KBM-7 (cell line): Measurements from ENCODE around the gene MYORG.
"Not testable (repeated sequence)": the region's sequence is repeated elsewhere in the genome, so short reads cannot be mapped to it uniquely, and the experiment has no call there.

Experiments
- DNase-seq: peaks from one replicate; pipeline ENCODE4 v3.0.0-alpha.2; 2015
- in situ Hi-C: fragments of 300-500 bp; cut with MboI; formaldehyde crosslinking; loops from 2 replicates; pipeline ENCODE4 v1.14.3; 2020; ENCODE audit warnings: low sequenced_read_pairs, low pct_unique_long_range_greater_than_20kb, mixed read lengths

The MYORG gene

DNA sequence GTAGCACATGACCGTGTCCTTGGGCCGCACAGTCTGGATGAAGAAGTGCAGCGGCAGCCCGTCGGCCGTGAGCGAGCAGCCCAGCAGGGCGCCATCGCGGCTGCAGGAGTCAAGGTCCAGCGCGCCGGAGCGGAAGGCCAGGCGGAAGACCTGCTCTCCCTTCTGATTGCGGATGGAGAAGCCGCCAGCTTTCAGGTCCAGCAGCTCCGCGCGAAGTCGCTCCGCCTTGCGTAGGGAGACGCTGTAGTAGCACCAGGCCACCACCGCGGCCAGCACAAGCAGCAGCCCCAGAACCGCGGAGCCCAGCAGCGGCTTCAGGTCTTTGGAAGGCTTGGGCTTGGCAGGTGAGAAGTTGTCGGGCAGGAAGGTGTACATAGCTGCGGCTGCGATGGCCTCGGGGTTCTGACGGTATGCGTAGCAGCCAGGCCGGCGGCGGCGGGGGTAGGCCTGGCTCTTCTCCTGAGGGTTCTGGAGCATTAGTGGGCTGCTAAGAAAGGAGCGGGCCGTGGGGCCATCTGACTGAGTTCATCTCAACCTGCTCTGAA lies 4.2 kb downstream of the MYORG start:
- in situ Hi-C loops, result no loop called here
- no peak for DNase-seq

- no peak for DNase-seq
- in situ Hi-C loops, result no loop called here
Measured at GRCh38 chr9:34371886-34372466, 4.7 kb downstream of the MYORG start.

DNA sequence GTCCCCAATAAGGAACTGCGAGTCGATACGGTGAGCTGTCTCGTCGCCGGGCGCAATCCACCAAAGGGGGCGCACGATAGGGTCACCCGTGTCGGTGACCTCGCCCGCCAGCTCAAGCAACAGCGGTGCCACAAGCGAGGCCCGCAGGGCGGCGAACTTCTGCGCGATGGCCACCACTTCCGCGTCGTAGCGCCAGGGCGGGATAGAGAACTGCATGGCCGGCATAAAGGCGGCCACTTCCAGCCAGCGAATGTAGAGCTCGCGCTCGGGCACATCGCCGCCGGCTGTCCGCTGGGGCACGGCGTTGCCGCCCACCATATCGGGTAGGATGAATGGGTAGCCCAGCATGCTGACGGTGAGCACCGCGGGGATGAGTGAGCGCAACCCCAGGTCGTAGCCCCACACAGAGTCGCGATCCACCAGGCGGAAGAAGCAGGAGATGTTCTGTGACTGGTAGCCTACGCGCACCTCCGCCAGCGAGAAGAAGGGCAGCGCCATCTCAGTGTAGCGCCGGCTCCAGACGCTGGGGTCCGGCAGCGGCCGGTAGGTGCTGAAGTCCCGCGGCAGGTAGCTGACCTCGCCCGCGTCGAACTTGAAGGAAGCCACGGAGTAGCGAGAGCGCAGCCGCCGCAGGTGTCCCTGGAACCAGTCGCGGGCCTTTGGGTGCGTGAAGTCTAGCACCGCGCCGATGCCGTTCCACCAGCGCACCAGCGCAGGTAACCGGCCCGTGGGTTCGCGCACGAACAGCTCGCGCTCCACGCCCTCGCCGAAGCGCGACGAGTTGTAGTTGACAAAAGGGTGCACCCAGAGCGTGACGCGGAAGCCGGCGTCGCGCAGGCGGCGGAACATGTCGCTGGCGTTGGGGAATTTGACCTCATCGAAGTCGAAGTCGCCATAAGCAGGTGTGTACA lies 5.5 kb downstream of the MYORG start:
- no peak for DNase-seq
- in situ Hi-C loops, result no loop called here

DNA sequence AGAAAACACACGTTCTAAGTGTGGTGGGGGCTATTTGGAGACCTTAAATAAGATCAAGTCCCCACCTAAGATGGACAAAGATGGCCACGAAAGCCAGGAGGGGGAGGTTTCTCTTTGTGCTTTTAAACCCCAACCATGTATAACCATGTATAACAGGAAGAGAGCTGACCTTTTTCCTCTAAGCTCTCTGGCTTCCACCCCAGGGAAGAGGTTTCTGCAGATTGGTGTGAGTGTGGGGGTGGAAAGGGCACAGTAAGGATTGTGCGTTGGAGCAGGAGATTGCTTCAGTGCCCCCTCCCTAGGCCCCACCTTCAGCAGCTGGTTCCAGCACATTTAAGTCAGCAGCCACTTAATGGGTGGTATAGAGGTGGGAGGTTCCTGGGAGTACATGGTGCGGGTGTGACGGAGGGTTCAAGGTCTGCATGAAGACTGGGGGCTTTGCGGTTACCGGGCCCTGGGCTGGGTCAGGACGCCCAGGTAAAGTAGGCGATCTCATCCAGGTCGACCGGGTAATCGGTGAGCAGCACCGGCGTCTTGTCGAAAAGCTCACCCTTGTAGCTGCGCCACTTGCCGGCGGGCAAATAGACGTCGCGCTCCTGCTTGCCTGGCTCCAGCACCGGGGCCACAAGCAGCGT lies 6.2 kb downstream of the MYORG start:
- in situ Hi-C loops, result no loop called here
- DNase-seq, result no peak

DNA sequence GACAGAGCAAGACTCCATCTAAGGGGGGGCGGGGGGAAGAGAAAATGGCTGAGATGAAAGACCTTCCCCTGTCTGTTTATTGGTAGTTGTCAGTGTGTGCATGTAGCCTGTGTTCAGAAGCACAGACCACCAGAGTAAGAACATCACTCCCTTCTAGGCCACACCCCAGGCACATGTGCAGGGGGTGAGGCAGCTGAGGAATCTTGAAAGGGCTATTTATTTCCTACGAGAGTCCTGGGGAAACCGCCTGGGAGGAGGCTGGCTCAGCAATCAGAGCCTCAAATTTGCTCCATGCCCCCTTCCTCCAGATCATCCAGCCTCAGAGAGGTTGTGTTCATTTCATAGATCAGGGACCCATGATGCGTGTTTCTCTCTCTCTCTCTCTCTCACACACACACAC lies 7.1 kb downstream of the MYORG start:
- no peak for DNase-seq
- in situ Hi-C loops, result no loop called here

GRCh38 chr9:34368796-34369195 lies 7.9 kb downstream of the MYORG start:
- DNase-seq, in situ Hi-C loops: not testable (repeated sequence)

GRCh38 chr9:34367751-34368410 lies 8.8 kb downstream of the MYORG start:
- DNase-seq, in situ Hi-C loops: not testable (repeated sequence)

DNA sequence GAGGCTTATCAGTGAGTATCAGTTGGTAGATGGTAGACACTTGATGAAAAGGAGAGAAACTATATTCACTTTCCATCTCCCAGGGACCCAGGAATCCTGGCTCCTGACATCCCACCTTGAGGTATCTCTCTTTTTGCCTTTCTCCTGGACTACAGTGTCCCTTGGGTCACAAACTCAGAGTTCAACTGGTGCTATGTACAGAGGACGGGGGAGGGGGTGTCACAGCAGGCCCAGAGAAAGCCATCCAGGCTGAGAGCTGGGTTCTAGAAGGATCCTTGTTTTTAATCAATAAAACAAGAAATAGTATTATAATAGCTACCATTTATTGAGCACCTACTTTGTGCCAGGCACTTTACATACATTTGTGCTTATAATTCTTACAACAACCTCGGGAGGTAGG lies 10.3 kb downstream of the MYORG start:
- in situ Hi-C loops, result no loop called here
- DNase-seq, result no peak

DNA sequence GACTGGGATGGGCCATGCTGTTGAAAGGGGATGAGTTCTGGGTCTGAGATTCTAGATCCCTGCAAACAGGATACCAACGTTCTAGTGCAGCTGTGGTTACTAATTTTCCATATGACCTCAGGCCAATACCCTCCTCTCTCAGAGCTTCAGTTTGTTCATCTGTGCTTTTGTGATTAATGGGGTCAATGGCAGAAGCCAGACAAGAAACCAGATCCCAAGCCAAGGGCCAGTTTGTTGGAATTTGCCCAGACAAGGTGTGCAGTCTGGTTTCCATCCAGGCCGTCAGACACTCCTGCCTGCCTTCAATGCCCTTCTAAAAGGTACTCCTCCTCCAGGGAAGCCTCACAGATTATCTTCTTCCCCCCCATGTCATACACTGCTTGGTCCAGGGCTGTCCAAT lies 11.4 kb downstream of the MYORG start:
- in situ Hi-C loops, result no loop called here
- DNase-seq, result no peak

GRCh38 chr9:34363619-34364351 lies 12.9 kb downstream of the MYORG start:
- in situ Hi-C loops, result no loop called here

GRCh38 chr9:34362614-34363214 lies 14.0 kb downstream of the MYORG start:
- no peak for DNase-seq
- in situ Hi-C loops, result no loop called here

More at GRCh38 chr9:34363619-34364351, 12.9 kb downstream of the MYORG start:
- peak; percentile 20 for DNase-seq

- in situ Hi-C loops, result not testable (repeated sequence)
Measured at GRCh38 chr9:34352957-34353356, 23.7 kb downstream of the MYORG start.

GRCh38 chr9:34352122-34352652 lies 24.5 kb downstream of the MYORG start:
- in situ Hi-C loops, DNase-seq: not testable (repeated sequence)

More at GRCh38 chr9:34352957-34353356, 23.7 kb downstream of the MYORG start:
- not testable (repeated sequence) for DNase-seq

DNA sequence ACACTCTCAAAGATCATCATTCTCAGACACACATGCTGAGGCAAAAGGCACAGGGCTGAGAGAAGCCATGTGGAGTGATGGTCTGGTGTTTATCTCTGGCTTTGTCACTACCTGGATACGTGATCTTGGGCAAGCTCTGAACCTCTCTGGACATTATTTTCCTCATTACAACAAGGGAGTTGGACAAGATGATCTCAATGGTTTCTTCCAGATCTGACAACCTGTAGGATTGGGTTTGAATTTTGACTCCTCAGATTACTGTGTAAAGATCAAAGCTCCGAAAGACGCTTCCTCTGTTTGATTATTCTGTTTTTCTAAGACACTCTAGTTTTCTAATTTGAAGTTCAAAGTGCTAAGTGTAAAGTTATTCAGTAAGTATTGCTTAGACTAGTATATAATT lies 27.4 kb downstream of the MYORG start:
- in situ Hi-C loops, result no loop called here
- no peak for DNase-seq

- DNase-seq, result no peak
- in situ Hi-C loops, result no loop called here
Measured at GRCh38 chr9:34347800-34348158, 28.9 kb downstream of the MYORG start.

DNA sequence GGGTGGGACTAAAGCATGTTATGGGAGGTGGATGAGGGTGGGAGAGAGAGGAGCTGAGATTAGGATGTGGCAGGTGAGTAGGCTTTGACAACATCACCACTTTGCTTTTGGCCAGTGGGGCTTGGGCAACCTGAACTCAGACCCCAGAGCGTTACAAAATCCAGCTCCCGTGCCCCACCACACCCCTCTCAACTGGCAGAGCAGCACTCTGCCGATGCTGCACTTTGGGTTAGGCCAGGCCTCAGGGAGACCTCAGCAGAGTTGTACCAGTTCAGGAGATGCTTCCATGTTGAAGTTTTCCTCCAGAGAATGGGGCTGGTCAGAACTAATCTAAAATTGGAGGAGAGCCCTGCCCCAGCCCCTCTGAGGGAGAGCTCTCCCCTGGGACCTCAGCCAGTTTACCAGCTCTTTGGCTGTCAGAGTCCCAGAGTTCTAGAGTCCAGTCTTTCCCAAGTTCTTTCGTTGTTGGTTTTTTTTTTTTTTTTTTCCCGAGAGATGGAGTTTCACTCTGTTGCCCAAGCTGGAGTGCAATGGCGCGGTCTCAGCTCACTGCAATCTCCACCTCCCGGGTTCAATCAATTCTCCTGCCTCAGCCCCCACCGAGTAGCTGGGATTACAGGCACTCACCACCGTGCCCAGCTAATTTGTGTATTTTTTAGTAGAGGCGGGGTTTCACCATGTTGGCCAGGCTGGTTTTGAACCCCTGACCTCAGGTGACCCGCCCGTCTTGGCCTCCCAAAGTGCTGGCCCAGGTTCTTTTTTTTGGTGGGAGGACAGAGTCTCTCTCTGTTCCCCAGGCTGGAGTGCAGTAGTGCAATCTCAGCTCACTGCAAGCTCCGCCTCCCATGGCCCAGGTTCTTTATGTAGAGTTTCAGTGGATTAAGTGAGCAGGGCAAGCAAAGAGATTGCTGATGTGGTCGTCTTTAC lies 29.6 kb downstream of the MYORG start:
- in situ Hi-C loops, result no loop called here
- no peak for DNase-seq

- no peak for DNase-seq
- in situ Hi-C loops, result no loop called here
Measured at GRCh38 chr9:34343605-34344004, 33.1 kb downstream of the MYORG start.
